GM19324 (cell line): ENCODE results near the gene PLAC8L1.

Source experiments
- ATAC-seq: cut with Tn5 transposase; IDR thresholded peaks from one replicate; pipeline ENCODE4 v1.9.1; 2021; ENCODE audit warnings: mild to moderate bottlenecking, moderate library complexity; ENCODE audit not compliant: unreplicated experiment, low FRiP score

Gene PLAC8L1

GRCh38 chr5:146048994-146049703, 56.2 kb downstream of the PLAC8L1 start:
- no peak for ATAC-seq

- no peak for ATAC-seq
Measured at GRCh38 chr5:146047396-146047795, 58.0 kb downstream of the PLAC8L1 start.

- ATAC-seq = no peak
Measured at GRCh38 chr5:146043722-146044121, 61.7 kb downstream of the PLAC8L1 start.

- ATAC-seq = no peak
Measured at GRCh38 chr5:146042628-146043279, 62.6 kb downstream of the PLAC8L1 start.

- no peak for ATAC-seq
Measured at GRCh38 chr5:146041180-146041789, 64.1 kb downstream of the PLAC8L1 start.

- ATAC-seq = no peak
Measured at GRCh38 chr5:146040527-146040926, 64.8 kb downstream of the PLAC8L1 start.

- no peak for ATAC-seq
Measured at GRCh38 chr5:146039420-146039819, 66.0 kb downstream of the PLAC8L1 start.

- no peak for ATAC-seq
Measured at GRCh38 chr5:146034605-146035004, 70.8 kb downstream of the PLAC8L1 start.
